NCI-H345 treated with DMSO at 0.1 percent for 48 hours (cell line): Measurements from ENCODE around the gene MCRIP1.

ENCODE experiments used
- DNase-seq: peaks from one replicate; lab custom pipeline; 2025; ENCODE audit not compliant: unreplicated experiment; lab: John Stamatoyannopoulos, UW

Gene MCRIP1

DNA sequence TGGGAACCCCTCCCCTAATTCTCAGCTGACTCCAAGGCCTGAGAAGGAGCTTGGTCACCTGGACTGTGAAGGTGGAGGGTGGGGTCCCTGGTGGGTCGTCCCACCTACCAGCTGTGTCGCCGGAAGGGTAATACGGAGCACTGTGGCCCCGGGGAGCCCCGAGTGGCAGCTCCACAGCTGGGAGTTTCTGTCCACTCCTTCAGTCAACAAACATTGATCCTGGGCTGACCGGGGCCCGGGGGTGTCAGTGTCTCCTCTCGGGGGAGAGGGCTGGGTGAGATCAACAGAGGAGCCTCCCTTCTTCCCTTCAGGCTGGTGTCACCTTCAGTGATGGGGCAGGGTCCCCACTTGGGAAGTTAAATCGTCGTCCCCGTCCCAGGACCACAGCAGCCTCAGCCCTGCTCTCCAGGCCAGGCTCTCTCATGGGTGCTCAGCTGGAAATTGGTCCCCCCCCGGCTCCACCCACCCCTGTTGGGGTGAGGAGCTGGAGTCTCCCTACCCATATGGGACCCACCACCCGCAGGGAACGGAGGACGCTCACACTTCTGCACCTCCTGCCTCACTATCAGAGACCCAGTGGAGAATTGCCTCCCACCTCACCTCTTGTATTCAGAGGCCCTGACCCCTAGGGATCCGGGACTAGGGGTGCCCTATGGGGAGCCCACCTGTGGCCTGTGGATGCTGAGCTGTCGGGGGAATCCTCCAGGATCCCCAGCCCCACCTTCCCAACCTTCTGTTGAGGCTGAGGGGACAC, 27.2 kb downstream of the MCRIP1 start:
- no peak for DNase-seq

DNA sequence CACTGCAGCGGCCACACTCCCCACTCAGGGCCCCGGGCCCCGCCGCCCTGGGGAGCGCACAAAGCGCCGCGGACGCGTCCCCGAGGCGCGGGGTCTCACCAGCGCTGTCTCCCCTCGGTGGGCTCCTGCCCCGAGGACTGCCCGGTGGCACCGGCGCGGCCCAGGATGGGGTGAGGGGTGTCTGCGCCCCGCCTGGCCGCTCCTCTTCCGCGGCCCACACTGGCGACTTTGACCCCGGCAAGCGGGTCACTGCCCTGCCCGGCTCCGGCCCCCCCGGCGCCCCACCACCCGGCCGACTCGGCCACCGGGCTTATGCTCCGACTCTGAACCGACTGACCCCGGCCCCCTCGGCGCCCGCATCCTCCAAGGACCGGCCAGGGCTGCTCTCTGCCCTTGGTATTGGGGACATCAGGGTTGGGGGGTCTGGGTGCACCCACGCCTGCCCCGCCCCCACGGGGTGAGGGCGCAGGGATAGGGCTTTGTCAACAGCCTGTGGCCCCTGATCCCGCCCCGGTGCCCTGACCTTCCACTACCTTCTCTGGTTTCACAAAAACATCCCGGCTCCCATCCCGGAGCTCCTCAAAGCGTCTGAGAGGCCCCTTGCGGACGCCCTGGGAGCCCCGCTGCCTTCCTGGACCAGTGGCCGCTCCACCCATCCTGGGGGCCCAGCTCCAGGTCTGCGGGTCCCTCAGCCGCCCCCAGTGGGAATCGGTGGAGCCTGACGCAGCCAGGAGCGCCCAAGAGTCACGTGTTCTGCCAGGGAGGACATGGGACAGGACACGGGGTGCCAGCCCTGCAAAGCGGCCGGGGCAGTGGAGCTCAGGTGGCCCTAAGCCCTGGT, 28.3 kb downstream of the MCRIP1 start:
- no peak for DNase-seq

DNA sequence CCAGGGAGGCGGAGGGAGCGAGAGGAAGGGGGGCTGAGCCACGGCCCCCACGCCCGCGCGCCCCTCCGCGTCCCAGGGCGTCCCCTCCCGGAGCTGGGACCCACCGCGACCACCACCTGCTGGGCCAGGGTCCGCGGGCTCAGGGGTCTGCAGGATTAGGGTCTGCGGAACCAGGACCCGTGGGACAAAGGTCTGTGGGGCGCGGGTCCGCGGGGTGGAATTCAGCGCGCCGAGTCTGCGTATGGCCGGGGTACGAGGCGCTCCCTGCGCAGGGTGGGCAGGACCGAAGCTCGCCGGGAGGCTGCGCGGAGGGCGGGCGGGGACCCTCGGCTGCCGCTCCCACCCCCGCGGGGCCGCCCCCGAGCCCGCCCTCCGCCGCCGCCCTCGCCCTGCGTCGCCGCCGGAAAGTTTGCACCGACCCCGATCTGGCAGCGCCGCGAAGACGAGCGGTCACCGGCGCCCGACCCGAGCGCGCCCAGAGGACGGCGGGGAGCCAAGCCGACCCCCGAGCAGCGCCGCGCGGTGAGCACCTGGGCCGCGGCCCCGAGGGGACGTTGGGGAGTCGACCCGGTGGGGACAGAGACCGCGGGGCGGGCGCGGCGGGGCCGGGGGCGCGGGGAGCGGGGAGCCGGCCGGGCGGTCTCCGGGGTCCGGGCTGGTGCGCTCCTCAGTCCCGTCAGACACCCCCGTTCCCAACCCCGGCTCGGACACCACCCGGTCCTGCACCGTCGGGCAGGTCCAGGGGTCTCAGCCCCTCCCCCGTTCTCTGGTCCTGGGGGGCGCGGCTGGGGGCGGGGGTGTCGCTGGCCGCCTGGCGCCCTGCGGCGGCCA, 29.1 kb downstream of the MCRIP1 start, which contains the start of gene GCGR:
Gene GCGR (plus strand): TSS at position 423 of the 831 bp plus-strand sequence. CDS start 4,869 bp downstream, outside the sequence.
- DNase-seq = no peak

DNA sequence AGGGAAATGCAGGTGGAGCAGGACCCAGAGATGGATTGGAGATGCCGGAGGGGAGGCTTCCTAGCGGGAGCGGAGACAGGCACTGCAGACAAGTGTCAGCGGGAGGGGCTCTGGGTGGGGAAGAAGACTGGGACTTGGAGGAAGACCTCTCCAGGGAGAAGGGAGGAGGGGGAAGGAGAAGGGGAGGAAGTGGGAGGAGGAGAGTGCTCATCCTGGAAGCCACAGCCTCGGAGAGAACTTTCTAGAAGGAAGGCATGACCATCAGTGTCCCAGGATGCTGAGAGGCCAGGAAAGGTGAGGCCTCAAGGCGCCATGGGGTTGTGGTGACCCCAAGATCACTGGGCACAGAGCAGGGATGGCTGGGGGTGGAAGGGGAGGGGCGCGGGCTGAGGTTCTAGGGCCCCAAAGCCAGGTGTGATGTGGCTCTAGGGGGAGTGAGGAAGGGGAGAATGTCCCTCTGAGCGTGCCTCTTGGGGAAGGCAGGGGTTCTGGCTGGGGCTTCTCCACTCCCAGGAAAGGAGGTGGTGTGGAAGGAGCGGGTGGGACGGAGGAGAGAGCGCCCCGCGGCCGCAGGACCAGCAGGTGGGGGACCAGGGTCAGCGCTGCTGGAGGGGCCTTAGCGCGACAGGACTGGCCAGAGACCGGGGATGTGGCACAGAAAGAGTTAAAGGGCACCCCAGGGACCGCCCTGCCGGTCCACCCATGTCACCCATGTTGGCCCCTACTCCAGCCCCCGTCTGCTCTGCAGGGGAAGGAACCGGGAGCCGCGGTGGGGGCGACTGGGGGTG, 30.0 kb downstream of the MCRIP1 start:
- DNase-seq = no peak

DNA sequence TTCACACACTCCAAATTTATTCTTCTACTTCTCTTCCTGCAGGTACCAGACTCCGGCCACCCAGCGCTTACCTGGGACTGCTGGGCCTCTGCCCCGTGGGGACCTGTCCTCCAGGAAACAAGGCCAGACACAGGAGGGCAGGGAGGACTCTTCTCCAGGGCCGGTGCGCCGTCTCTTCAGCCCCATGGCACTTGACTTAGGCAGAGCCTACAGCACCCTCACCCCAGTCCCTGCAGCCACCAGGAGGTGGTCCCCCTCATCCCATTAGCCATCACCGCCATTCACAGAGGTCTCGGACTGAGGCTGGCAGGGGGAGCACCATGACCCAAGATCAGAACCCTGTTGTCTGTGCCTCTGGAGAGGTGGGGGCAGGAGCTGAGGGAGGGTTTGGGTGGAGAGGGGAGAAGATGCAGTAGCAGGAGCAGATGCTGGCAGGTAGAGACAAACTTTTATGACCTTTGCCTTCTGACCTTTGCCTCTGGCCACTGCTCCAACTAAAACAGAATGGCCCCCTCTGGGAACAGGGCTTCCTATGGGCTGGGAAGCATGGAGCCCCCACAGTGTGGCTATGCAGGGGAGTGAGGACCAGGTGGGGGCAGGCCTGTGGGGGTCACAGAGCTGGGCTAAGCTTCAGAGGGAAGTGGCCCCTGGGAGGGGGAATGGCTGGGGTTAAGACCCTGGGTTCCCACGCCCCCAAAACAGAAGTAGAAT, 30.9 kb downstream of the MCRIP1 start:
- no peak for DNase-seq

DNA sequence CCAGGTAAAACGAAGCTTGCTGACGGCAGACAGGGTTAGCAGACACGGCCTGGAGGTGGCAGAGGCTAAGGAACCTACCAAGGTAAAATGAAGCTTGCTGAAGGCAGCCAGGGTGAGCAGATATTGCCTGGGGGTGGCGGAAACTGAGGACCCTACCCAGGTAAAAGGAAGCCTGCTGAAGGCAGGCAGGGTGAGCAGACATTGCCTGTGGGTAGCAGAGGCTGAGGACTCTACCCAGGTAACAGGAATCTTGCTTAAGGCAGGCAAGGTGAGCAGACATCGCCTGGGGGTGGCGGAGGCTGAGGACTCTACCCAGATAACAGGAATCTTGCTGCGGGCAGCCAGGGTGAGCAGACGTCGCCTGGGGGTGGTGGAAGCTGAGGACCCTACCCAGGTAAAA, 31.8 kb downstream of the MCRIP1 start:
- DNase-seq = no peak

DNA sequence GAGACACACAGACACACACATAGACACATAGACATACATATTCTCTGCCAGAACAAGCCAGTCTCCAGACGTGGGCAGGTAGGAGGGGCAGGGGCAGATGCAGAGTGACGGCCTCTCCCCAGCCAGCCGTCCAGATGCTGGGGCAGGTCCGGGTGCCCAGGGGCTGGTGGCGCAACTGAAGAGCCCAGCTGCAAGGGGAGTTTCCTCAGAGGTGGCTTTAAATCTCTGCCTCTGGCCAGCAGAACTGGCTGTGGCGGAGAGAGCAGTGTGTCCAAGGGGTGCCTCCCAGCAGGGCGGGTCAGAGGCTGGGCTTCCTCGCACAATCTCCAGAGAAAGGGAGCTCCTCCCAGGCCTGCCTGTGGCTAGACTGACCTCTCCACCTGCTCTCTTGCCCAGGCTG, 38.6 kb downstream of the MCRIP1 start:
- no peak for DNase-seq

DNA sequence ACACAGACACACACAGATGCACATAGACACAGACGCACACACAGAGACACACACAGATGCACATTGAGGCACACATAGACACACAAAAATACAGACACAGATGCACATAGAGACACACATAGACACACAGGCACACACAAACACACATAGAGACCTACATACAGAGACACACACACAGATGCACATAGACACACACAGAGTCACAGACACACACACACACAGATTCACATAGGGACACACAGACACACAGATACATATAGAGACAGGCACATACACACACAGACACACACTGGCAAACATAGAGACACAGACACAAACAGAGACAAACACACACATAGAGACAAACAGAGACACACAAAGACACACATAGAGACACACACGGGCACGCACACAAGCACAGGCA, 39.0 kb downstream of the MCRIP1 start:
- no peak for DNase-seq

DNA sequence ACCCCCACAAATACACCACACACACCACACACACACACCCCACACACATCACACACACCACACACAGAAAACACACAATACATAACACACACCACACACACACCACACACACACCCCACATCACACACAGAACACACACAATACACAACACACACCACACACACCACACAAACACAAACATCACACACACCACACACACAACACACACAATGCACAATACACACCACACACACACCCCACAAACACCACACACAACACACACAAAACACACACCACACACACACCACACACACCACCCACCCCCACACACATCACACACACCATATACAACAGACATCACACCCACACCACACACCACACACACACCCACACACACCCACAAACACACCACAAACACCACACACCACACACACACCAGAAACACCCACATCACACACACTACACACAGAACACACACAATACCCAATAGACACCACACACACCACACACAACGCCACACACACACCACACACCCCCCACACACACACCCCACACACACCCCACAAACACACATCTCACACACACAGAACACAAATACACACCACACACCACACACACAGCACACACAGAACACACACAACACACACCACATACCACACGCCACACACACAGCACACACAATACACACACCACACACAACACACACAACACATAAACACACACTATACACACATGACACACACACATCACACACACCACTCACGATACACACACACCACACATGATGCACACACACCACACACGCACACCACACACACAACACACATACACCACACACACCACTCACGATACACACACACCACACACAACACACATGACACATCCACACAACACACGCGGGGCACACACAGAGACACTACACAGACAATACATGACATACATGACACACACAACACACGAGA, 40.1 kb downstream of the MCRIP1 start:
- DNase-seq = no peak
